Adrenal gland (tissue), 12 donors: ENCODE data around the gene KCNA4. TPM values are rescaled to one million over a fixed set of nuclear protein-coding genes. Genes with fewer than 3 reads are reported as not detected.

Experiments
- DNase-seq, 7 donors: peaks; one replicate each; pipeline ENCODE4 v3.0.0-alpha.2; 2019 to 2020
- H3K27ac ChIP-seq, 5 donors: fragments of 200-600 bp; sonication (generic) in 4 of 5; 1 replicate in 3 of 5; 2 replicates in 2 of 5; pipeline versions ENCODE4 v1.5.1 to v1.8.0; 2016 to 2020; ENCODE audit warnings: mild to moderate bottlenecking in 1 of 5
- H3K27me3 ChIP-seq: fragments of 200-600 bp; 2 replicates; pipeline ENCODE4 v1.8.0; 2021
- H3K36me3 ChIP-seq, 2 donors: fragments of 200-600 bp; replicated peaks in 1 of 2; 1 replicate in 1 of 2; 2 replicates in 1 of 2; pipeline versions ENCODE4 v1.5.1 to v1.8.0; 2018 to 2022
- H3K4me1 ChIP-seq, 2 donors: fragments of 200-600 bp; replicated peaks in 1 of 2; 1 replicate in 1 of 2; 2 replicates in 1 of 2; pipeline versions ENCODE4 v1.5.1 to v1.8.0; 2018 to 2021
- H3K4me3 ChIP-seq, 4 donors: fragments of 200-600 bp; sonication (generic) in 3 of 4; one replicate each; pipeline ENCODE4 v1.5.1; 2016 to 2018
- H3K9me3 ChIP-seq, 3 donors: fragments of 200-600 bp; sonication (generic) in 1 of 3; replicated peaks in 1 of 3; 1 replicate in 2 of 3; 2 replicates in 1 of 3; pipeline versions ENCODE4 v1.5.1 to v1.8.0; 2016 to 2021
- CTCF ChIP-seq, 6 experiments: fragments of 450-650 bp in 4 of 6; fragments of 200-600 bp in 2 of 6; sonication (generic) in 1 of 6; IDR thresholded peaks; 1 replicate in 5 of 6; 2 replicates in 1 of 6; pipeline versions ENCODE4 v1.5.1 to v1.8.0; 2016 to 2021; ENCODE audit warnings: antibody characterized with exemption in 6 of 6, mild to moderate bottlenecking in 2 of 6, moderate library complexity in 1 of 6
- POLR2A ChIP-seq, 2 donors: fragments of 450-650 bp; IDR thresholded peaks; one replicate each; pipeline ENCODE4 v1.6.1; 2017; ENCODE audit warnings: antibody characterized with exemption in 2 of 2, mild to moderate bottlenecking in 2 of 2, moderate library complexity in 1 of 2
- WGBS, 4 donors: extraction: QIAGEN DNeasy Blood & Tissue Kit in 2 of 4; methylation state at CpG; one replicate each; pipeline versions ENCODE4 v1.1.5 to v1.1.7; 2013 to 2017; 5-methylcytosine and 5-hydroxymethylcytosine counted together
- intact Hi-C, 2 donors: fragments of 100-400 bp; cut with DNase I; formaldehyde crosslinking; loops; one replicate each; pipeline versions ENCODE4 v1.14.1 to v1.15.0; 2022 to 2023
- polyA plus RNA-seq, 3 donors: library from polyadenylated mRNA; stranded (reverse); fragments of 200-250 nt in 2 of 3; fragments of 350-450 nt in 1 of 3; fragmentation: Illumina TruSeq in 1 of 3; extraction: RNeasy Lipid Tissue Mini Kit (QIAGEN cat#74804) in 1 of 3; gene quantifications; one replicate each; pipeline ENCODE4 v1.2.3, GENCODE V29; 2013 to 2014
- total RNA-seq, 9 donors: library from RNA; depleted of rRNA in 4 of 9; stranded (reverse); fragments of >200 nt in 4 of 9; fragments of 120-200 nt in 1 of 9; fragmentation: NEBNext Ultra II Directional in 1 of 9; extraction: Animal tissue kit (Norgen Biotek cat#: 25700) in 1 of 9; gene quantifications; one replicate each; pipeline versions ENCODE4 v1.1.0 to v1.2.4, GENCODE V29; 2013 to 2023
- donor health status: healthy with polysubstance abuse.
- donor health status: Bipolar disorder and iron deficiency.
- donor health status: DM: yes; HTN: yes; CAD: no.
- donor health status: DM: no; HTN: no; CAD: no.
- donor health status: DM: no; HTN: no; CAD: no.
- donor health status: DM: yes; HTN: yes; CAD: no.

Gene KCNA4
- total and polyA plus RNA-seq, 12 donors: 2.8 to 45.7 (median 17.1) TPM

GRCh38 chr11:30012346-30012745, 4.5 kb downstream of the KCNA4 start:
- H3K4me1 ChIP-seq: no peaks in the 10 kb centered on the region
- WGBS, 4 donors: 95 to 97% (median 95%) methylated on average over 14 to 15 of the region's 15 CpGs
- intact Hi-C loops: no loop called here
- no peaks in the 10 kb centered on the region for H3K27me3 ChIP-seq
- TF ChIP-seq CTCF (IDR thresholded peaks at IDR 0.05) (no peak), POLR2A (IDR thresholded peaks at IDR 0.05) (no peak)
- no peak for DNase-seq
- H3K4me3 ChIP-seq: no peak overlapping the region
- no peaks in the 10 kb centered on the region for H3K9me3 ChIP-seq
- no peak overlapping the region for H3K27ac ChIP-seq
- H3K36me3 ChIP-seq: no peaks in the 10 kb centered on the region

GRCh38 chr11:30009060-30009459, 7.8 kb downstream of the KCNA4 start:
- H3K4me3 ChIP-seq: no peak overlapping the region
- no peaks in the 10 kb centered on the region for H3K27me3 ChIP-seq
- intact Hi-C loops: no loop called here
- H3K9me3 ChIP-seq: no peaks in the 10 kb centered on the region
- H3K4me1 ChIP-seq: no peaks in the 10 kb centered on the region
- no peak overlapping the region for H3K27ac ChIP-seq
- WGBS, 4 donors: 65 to 79% (median 74%) methylated on average over 3 of the region's 3 CpGs
- DNase-seq: no peak
- no peaks in the 10 kb centered on the region for H3K36me3 ChIP-seq
- TF ChIP-seq POLR2A (IDR thresholded peaks at IDR 0.05) (no peak), CTCF (IDR thresholded peaks at IDR 0.05) (no peak)

- Histone ChIP-seq H3K4me1 (no peaks in the 10 kb centered on the region), H3K4me3 (no peak overlapping the region), H3K9me3 (no peaks in the 10 kb centered on the region), H3K27me3 (no peaks in the 10 kb centered on the region), H3K36me3 (no peaks in the 10 kb centered on the region), H3K27ac (no peak overlapping the region)
- no peak for DNase-seq
- intact Hi-C loops: no loop called here
- WGBS, 4 donors: 91 to 93% (median 92%) methylated on average over 4 of the region's 4 CpGs
- TF ChIP-seq CTCF (IDR thresholded peaks at IDR 0.05) (no peak), POLR2A (IDR thresholded peaks at IDR 0.05) (no peak)
Measured at GRCh38 chr11:30006876-30007275, 10.0 kb downstream of the KCNA4 start.

- Histone ChIP-seq H3K9me3 (no peaks in the 10 kb centered on the region), H3K27ac (peak overlapping the region in 1 of 5 donors; percentile 22), H3K4me1 (no peaks in the 10 kb centered on the region), H3K4me3 (no peak overlapping the region), H3K36me3 (no peaks in the 10 kb centered on the region), H3K27me3 (no peaks in the 10 kb centered on the region)
- TF ChIP-seq POLR2A (IDR thresholded peaks at IDR 0.05) (no peak), CTCF (IDR thresholded peaks at IDR 0.05) (no peak)
- DNase-seq: no peak
- intact Hi-C loops: no loop called here
- 41 to 56% (median 47%) methylated on average over 4 of the region's 4 CpGs for WGBS, 4 donors
Measured at GRCh38 chr11:30002157-30002785, 14.6 kb downstream of the KCNA4 start.
